ENCODE data around the gene TRIM44. TPM values are rescaled to one million over a fixed set of nuclear protein-coding genes. Genes with fewer than 3 reads are reported as not detected.

TRIM44 gene
- total RNA-seq, 1 experiment from 2014 or later, result 33.4 TPM

DNA sequence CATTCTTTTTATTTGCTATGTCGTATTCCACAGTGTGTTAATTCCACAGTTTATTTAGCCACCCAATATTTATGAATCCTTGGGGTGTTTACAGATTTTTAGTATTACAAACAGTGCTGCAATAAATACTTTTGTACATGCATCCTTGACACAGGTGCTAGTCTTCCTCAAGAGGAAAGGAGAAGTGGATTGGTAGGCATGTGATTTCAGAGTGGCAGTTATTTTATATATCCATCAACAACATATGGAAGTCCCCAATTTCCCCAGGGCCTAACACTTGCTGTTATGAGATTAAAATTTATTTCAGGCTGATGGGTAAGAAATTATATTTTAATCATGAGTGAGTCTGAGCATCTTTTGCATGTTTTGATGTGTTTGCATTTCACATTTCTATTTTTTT lies 17.9 kb downstream of the TRIM44 start (continued):
- TF ChIP-seq, protein P1, sequence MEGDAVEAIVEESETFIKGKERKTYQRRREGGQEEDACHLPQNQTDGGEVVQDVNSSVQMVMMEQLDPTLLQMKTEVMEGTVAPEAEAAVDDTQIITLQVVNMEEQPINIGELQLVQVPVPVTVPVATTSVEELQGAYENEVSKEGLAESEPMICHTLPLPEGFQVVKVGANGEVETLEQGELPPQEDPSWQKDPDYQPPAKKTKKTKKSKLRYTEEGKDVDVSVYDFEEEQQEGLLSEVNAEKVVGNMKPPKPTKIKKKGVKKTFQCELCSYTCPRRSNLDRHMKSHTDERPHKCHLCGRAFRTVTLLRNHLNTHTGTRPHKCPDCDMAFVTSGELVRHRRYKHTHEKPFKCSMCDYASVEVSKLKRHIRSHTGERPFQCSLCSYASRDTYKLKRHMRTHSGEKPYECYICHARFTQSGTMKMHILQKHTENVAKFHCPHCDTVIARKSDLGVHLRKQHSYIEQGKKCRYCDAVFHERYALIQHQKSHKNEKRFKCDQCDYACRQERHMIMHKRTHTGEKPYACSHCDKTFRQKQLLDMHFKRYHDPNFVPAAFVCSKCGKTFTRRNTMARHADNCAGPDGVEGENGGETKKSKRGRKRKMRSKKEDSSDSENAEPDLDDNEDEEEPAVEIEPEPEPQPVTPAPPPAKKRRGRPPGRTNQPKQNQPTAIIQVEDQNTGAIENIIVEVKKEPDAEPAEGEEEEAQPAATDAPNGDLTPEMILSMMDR (IDR thresholded peaks at IDR 0.05 in 2 of 3, conservative IDR thresholded peaks at IDR 0.05 in 1 of 3; ENCODE audit: borderline replicate concordance in 1 of 3, insufficient read depth in 1 of 3, low read depth in 2 of 3, low read length in 2 of 3), result no peak
- TF ChIP-seq, protein P2, sequence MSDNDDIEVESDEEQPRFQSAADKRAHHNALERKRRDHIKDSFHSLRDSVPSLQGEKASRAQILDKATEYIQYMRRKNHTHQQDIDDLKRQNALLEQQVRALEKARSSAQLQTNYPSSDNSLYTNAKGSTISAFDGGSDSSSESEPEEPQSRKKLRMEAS (IDR thresholded peaks at IDR 0.05), result no peak

DNA sequence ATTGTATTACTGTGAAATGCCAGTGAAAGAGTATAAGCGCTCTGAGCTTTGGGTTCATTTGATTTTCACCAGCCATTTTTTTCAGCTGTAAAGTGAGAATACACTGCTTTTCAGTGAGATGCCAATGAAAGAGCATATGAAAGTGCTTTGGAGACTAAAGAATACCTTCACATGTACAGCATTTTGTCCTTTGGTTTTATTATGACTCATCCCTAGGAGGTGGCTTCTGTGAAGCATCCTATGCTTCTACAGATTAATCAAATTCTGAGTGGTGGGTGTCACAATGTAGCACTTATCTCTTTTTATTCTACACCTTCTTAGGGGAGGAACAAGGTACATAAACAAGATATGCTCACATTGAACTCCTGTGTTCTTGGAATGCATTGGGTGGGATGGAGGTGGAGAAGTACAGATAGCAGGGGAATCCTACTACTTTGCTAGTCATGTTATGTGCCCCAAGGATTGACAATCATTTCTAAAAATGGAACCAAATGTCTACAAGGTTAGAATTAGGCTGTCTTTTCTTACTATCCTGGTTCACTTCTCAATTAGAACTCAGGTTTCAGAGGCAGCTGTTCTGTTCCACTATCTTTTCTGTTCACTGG lies 18.7 kb downstream of the TRIM44 start:
- CTCF ChIA-PET, result interaction anchor here (1.7 kb wide), 1 partner anchor 141 kb away, joined by 3 read pairs; no protein-coding TSS in a partner anchor
- H3K9ac ChIP-seq (ENCODE audit: low read length), result no peak overlapping the region
- no peaks in the 10 kb centered on the region for H3K4me1 ChIP-seq (ENCODE audit: control insufficient read depth in 1 of 2, insufficient read depth in 2 of 2, low read length in 2 of 2)
- no peaks in the 10 kb centered on the region for H3K27me3 ChIP-seq (ENCODE audit: insufficient read depth, low read length)
- H3K79me2 ChIP-seq (ENCODE audit: insufficient read depth, low read length), result peaks cover 31% of the 10 kb centered on the region
- RAD21 ChIA-PET (ENCODE audit: low non-redundant PET in 1 of 2, low total read pairs in 2 of 2, uncharacterized antibody in 2 of 2, unreplicated experiment in 2 of 2), result no interaction called here
- no peaks in the 10 kb centered on the region for H4K20me1 ChIP-seq (ENCODE audit: insufficient read depth)
- H3K9me3 ChIP-seq (ENCODE audit: control insufficient read depth in 1 of 2, insufficient read depth in 1 of 2, low read depth in 1 of 2, low read length in 2 of 2), result no peaks in the 10 kb centered on the region
- no peak overlapping the region for H2AFZ ChIP-seq (ENCODE audit: low read depth, low read length, poor library complexity, severe bottlenecking)
- TF ChIP-seq EZH2 (IDR thresholded peaks at IDR 0.05) (no peak), ZFX (IDR thresholded peaks at IDR 0.05) (no peak), TCF7L2 (IDR thresholded peaks at IDR 0.05; ENCODE audit: borderline replicate concordance, extremely low read depth, insufficient read depth, insufficient read length) (no peak), RAD21 (IDR thresholded peaks at IDR 0.05; ENCODE audit: low read depth) (no peak), POLR2AphosphoS5 (IDR thresholded peaks at IDR 0.05; ENCODE audit: low read depth, low read length) (no peak), ELF1 (IDR thresholded peaks at IDR 0.05; ENCODE audit: borderline replicate concordance, low read depth) (no peak), JUND (IDR thresholded peaks at IDR 0.05) (no peak), YY1 (IDR thresholded peaks at IDR 0.05; ENCODE audit: extremely low read depth, insufficient replicate concordance, low read depth, low read length) (no peak)
- TF ChIP-seq, protein P3, sequence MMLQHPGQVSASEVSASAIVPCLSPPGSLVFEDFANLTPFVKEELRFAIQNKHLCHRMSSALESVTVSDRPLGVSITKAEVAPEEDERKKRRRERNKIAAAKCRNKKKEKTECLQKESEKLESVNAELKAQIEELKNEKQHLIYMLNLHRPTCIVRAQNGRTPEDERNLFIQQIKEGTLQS (IDR thresholded peaks at IDR 0.05), result no peak
- no peaks in the 10 kb centered on the region for H3K9me2 ChIP-seq (ENCODE audit: insufficient read depth)
- H3K4me3 ChIP-seq (replicated peaks in 1 of 2; ENCODE audit: low read depth in 1 of 2, low read length in 2 of 2), result no peak overlapping the region
- H3K36me3 ChIP-seq (ENCODE audit: control insufficient read depth in 1 of 2, insufficient read depth in 2 of 2, low read length in 2 of 2), result no peaks in the 10 kb centered on the region
- intact Hi-C loops (cut with micrococcal nuclease), result no loop called here
- BruUV-seq (replicated peaks), result no TSS peak
- POLR2A ChIA-PET, result no interaction called here
- H3K4me2 ChIP-seq (ENCODE audit: low read length), result no peak overlapping the region
- DNase-seq (ENCODE audit: low read depth, low spot score) (no peak), ATAC-seq (no peak)
- no peak overlapping the region for H3K27ac ChIP-seq (ENCODE audit: low read depth, low read length)

Data from HCT116 (cell line).